NCI-H187 (cell line): ENCODE measurements around the gene ARHGEF4.
A peak's percentile ranks its signal among the peaks of the same experiment; 100 is the strongest.

Source experiments
- DNase-seq, 2 experiments: peaks; one replicate each; lab custom pipeline; 2025; lab: John Stamatoyannopoulos, UW

Gene ARHGEF4

GRCh38 chr2:130920415-130921163, 83.9 kb downstream of the ARHGEF4 start:
- DNase-seq = peak in 1 of 2 experiments; percentile 4

GRCh38 chr2:130921164-130921476, 84.4 kb downstream of the ARHGEF4 start:
- DNase-seq = no peak

- no peak for DNase-seq
Measured at GRCh38 chr2:130922417-130922816, 85.7 kb downstream of the ARHGEF4 start.

GRCh38 chr2:130928385-130928784, 91.7 kb downstream of the ARHGEF4 start:
- DNase-seq = no peak

GRCh38 chr2:130930740-130931659, 94.3 kb downstream of the ARHGEF4 start:
- no peak for DNase-seq

GRCh38 chr2:130933501-130933900, 96.8 kb downstream of the ARHGEF4 start:
- DNase-seq = no peak

- no peak for DNase-seq
Measured at GRCh38 chr2:130936451-130936850, 99.7 kb downstream of the ARHGEF4 start.

- DNase-seq = no peak
Measured at GRCh38 chr2:130947967-130948366, 111.3 kb downstream of the ARHGEF4 start.

GRCh38 chr2:130949954-130950353, 113.2 kb downstream of the ARHGEF4 start:
- no peak for DNase-seq

- no peak for DNase-seq
Measured at GRCh38 chr2:130951018-130951417, 114.3 kb downstream of the ARHGEF4 start.

- DNase-seq = no peak
Measured at GRCh38 chr2:130954873-130955272, 118.2 kb downstream of the ARHGEF4 start.

GRCh38 chr2:130957915-130958314, 121.2 kb downstream of the ARHGEF4 start:
- DNase-seq = no peak

GRCh38 chr2:130963196-130963848, 126.6 kb downstream of the ARHGEF4 start:
- DNase-seq = no peak

- DNase-seq = no peak
Measured at GRCh38 chr2:130963849-130964793, 127.4 kb downstream of the ARHGEF4 start.

GRCh38 chr2:130964931-130965330, 128.2 kb downstream of the ARHGEF4 start:
- no peak for DNase-seq

GRCh38 chr2:130966149-130966774, 129.5 kb downstream of the ARHGEF4 start:
- no peak for DNase-seq

GRCh38 chr2:130966775-130967490, 130.2 kb downstream of the ARHGEF4 start:
- DNase-seq = no peak

GRCh38 chr2:130972410-130972809, 135.7 kb downstream of the ARHGEF4 start:
- DNase-seq = no peak

GRCh38 chr2:130975729-130976128, 139.0 kb downstream of the ARHGEF4 start:
- no peak for DNase-seq

GRCh38 chr2:130976591-130977237, 140.0 kb downstream of the ARHGEF4 start:
- no peak for DNase-seq
